ENCODE data around the gene SGSM1.

The SGSM1 gene

DNA sequence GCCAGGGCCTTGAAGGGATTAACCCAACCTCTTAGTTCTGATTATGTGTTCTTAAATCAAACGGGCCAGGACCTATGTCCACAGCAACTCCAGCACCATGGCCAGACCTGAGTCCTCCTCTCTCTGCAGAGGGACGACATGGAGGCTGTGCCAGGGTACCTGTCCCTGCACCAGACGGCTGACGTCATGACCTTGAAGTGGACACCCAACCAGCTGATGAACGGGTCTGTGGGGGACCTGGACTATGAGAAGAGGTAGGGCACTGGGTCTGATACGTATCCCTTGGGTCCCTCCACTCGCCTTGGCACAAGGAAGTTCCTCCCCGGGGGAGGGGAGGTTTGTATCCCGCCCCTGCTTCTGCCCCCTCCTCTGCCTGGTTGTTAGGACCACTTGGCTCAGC lies 53.6 kb downstream of the SGSM1 start:
- peaks cover 0 to 10% of the 10 kb centered on the region in 2 experiments; a peak in 1 of 3 replicates for H3K36me3 ChIP-seq (ENCODE audit: control insufficient read depth in 2 of 2, insufficient read depth in 1 of 2, low read length in 2 of 2)
- TF ChIP-seq KLF7 (tag by site-specific recombination; IDR thresholded peaks at IDR 0.05; ENCODE audit: borderline replicate concordance) (no peak), ZNF514 (tag by site-specific recombination; IDR thresholded peaks at IDR 0.05) (no peak), ZNF449 (tag by site-specific recombination; IDR thresholded peaks at IDR 0.05) (no peak), ZNF518A (tag by site-specific recombination; conservative IDR thresholded peaks at IDR 0.05; ENCODE audit: low read depth) (no peak), BCL11A (tag by site-specific recombination; IDR thresholded peaks at IDR 0.05; ENCODE audit: low read depth) (no peak), ZNF133 (tag by site-specific recombination; IDR thresholded peaks at IDR 0.05) (no peak), ZNF670 (tag by site-specific recombination; IDR thresholded peaks at IDR 0.05; ENCODE audit: low read depth) (no peak), SETDB1 (IDR thresholded peaks at IDR 0.05; ENCODE audit: insufficient read length, low read length) (no peak), KLF10 (tag by site-specific recombination; IDR thresholded peaks at IDR 0.05) (no peak), ZNF548 (tag by site-specific recombination; IDR thresholded peaks at IDR 0.05) (no peak), PRDM1 (tag by site-specific recombination; IDR thresholded peaks at IDR 0.05) (no peak), ZBTB49 (tag by site-specific recombination; IDR thresholded peaks at IDR 0.05; ENCODE audit: low read depth) (no peak), TRIM28 (IDR thresholded peaks at IDR 0.05; ENCODE audit: borderline replicate concordance, low read length) (no peak), SP2 (tag by site-specific recombination; IDR thresholded peaks at IDR 0.05) (no peak), PBX3 (CRISPR knock-in tag; IDR thresholded peaks at IDR 0.05) (no peak), ZNF561 (tag by site-specific recombination; IDR thresholded peaks at IDR 0.05; ENCODE audit: borderline replicate concordance) (no peak)
- TF ChIP-seq, protein P1, sequence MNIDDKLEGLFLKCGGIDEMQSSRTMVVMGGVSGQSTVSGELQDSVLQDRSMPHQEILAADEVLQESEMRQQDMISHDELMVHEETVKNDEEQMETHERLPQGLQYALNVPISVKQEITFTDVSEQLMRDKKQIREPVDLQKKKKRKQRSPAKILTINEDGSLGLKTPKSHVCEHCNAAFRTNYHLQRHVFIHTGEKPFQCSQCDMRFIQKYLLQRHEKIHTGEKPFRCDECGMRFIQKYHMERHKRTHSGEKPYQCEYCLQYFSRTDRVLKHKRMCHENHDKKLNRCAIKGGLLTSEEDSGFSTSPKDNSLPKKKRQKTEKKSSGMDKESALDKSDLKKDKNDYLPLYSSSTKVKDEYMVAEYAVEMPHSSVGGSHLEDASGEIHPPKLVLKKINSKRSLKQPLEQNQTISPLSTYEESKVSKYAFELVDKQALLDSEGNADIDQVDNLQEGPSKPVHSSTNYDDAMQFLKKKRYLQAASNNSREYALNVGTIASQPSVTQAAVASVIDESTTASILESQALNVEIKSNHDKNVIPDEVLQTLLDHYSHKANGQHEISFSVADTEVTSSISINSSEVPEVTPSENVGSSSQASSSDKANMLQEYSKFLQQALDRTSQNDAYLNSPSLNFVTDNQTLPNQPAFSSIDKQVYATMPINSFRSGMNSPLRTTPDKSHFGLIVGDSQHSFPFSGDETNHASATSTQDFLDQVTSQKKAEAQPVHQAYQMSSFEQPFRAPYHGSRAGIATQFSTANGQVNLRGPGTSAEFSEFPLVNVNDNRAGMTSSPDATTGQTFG (tag by site-specific recombination; IDR thresholded peaks at IDR 0.05; ENCODE audit: borderline replicate concordance): no peak
- TF ChIP-seq, protein P2, sequence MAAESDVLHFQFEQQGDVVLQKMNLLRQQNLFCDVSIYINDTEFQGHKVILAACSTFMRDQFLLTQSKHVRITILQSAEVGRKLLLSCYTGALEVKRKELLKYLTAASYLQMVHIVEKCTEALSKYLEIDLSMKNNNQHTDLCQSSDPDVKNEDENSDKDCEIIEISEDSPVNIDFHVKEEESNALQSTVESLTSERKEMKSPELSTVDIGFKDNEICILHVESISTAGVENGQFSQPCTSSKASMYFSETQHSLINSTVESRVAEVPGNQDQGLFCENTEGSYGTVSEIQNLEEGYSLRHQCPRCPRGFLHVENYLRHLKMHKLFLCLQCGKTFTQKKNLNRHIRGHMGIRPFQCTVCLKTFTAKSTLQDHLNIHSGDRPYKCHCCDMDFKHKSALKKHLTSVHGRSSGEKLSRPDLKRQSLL (tag by site-specific recombination; IDR thresholded peaks at IDR 0.05): no peak
- ChIA-PET CTCF (interaction anchor here (1.0 kb wide), 1 partner anchor 9 kb away, joined by 4 read pairs; no protein-coding TSS in a partner anchor), POLR2A (no interaction called here)
- no peak overlapping the region for H3K27ac ChIP-seq (ENCODE audit: extremely low read depth, low read depth, low read length)
- H3K4me1 ChIP-seq (ENCODE audit: control insufficient read depth, insufficient read depth, low read length): no peaks in the 10 kb centered on the region
- H3K4me3 ChIP-seq (ENCODE audit: low read depth, low read length): no peak overlapping the region
- no peaks in the 10 kb centered on the region for H3K9me3 ChIP-seq (ENCODE audit: control insufficient read depth, insufficient read depth, low read depth, low read length)
